Peyer's patch (tissue), 4 donors: ENCODE data around the gene SFRP5.

Experiments used
- POLR2A ChIP-seq, 2 donors: fragments of 450-650 bp; IDR thresholded peaks; one replicate each; pipeline ENCODE4 v1.5.1; 2017; ENCODE audit warnings: antibody characterized with exemption in 2 of 2, mild to moderate bottlenecking in 2 of 2, moderate library complexity in 2 of 2
- TF ChIP-seq, protein P1 (sequence below), 6 experiments: fragments of 450-650 bp in 4 of 6; fragments of 200-600 bp in 2 of 6; sonication (generic) in 1 of 6; IDR thresholded peaks; one replicate each; pipeline ENCODE4 v1.5.1; 2017 to 2019; ENCODE audit warnings: antibody characterized with exemption in 6 of 6, mild to moderate bottlenecking in 3 of 6, moderate library complexity in 1 of 6

DNA sequence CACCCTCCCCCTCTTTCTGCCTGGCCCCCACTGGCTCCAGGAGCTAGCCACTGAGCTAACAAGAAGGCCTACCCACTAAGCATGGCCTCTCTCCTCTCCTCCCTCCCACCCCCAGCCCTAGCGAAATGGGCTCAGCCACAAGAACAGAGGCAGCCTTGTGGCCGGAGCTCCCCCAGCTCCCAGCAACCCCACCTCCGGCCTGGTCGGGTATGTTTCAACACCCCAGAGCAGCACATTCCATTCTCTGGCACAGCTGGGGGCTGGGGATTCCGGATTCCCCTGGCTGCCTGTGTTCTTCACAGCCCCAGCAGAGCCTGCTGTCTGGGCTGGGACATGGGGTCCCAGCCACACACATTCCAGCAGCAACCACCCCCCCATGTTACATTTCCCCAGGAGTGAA lies 9.0 kb downstream of the SFRP5 start:
- TF ChIP-seq, protein P1, sequence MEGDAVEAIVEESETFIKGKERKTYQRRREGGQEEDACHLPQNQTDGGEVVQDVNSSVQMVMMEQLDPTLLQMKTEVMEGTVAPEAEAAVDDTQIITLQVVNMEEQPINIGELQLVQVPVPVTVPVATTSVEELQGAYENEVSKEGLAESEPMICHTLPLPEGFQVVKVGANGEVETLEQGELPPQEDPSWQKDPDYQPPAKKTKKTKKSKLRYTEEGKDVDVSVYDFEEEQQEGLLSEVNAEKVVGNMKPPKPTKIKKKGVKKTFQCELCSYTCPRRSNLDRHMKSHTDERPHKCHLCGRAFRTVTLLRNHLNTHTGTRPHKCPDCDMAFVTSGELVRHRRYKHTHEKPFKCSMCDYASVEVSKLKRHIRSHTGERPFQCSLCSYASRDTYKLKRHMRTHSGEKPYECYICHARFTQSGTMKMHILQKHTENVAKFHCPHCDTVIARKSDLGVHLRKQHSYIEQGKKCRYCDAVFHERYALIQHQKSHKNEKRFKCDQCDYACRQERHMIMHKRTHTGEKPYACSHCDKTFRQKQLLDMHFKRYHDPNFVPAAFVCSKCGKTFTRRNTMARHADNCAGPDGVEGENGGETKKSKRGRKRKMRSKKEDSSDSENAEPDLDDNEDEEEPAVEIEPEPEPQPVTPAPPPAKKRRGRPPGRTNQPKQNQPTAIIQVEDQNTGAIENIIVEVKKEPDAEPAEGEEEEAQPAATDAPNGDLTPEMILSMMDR (IDR thresholded peaks at IDR 0.05), result no peak
- no peak for TF ChIP-seq POLR2A (IDR thresholded peaks at IDR 0.05)
